ENCODE data around the gene BBS4. TPM values are rescaled to one million over a fixed set of nuclear protein-coding genes. Genes with fewer than 3 reads are reported as not detected.
A peak's percentile ranks its signal among the peaks of the same experiment; 100 is the strongest.
"Not testable (repeated sequence)": the region's sequence is repeated elsewhere in the genome, so short reads cannot be mapped to it uniquely, and the experiment has no call there.

Gene BBS4
- total and polyA plus RNA-seq, 2 donors (not counting 3 experiments of a cell fraction or from before 2014, with no cell fraction given), result 6.8 to 7.5 TPM

DNA sequence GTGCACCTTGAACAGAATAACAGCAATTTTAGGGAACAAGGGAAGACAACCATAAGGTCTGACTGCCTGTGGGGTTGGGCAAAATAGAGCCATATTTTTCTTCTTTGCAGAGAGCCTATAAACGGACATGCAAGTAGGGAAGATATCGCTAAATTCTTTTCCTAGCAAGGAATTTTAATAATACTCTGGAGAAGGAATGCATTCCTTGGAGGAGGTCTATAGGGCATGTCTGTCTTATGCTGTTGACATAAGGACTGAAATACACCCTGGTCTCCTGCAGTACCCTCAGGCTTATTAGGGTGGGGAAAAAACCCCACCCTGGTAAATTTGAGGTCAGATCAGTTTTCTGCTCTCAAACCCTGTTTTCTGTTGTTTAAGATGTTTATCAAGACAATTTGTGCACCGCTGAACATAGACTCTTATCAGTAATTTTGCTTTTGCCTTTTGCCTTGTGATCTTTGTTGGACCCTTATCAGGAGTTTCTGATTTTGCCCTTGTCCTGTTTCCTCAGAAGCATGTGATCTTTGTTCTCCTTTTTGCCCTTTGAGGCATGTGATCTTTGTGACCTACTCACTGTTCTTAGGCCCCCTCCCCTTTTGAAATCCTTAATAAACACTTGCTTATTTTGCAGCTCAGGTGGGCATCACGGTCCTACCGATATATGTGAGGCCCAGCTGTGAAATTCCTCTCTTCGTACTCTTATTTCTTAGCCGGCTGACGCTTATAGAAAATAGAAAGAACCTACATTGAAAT lies 22.7 kb downstream of the BBS4 start:
- CTCF ChIA-PET, result interaction anchor here (0.8 to 3.4 kb wide), 2 partner anchors 14 kb away, joined by 3 to 14 read pairs; no protein-coding TSS in a partner anchor

DNA sequence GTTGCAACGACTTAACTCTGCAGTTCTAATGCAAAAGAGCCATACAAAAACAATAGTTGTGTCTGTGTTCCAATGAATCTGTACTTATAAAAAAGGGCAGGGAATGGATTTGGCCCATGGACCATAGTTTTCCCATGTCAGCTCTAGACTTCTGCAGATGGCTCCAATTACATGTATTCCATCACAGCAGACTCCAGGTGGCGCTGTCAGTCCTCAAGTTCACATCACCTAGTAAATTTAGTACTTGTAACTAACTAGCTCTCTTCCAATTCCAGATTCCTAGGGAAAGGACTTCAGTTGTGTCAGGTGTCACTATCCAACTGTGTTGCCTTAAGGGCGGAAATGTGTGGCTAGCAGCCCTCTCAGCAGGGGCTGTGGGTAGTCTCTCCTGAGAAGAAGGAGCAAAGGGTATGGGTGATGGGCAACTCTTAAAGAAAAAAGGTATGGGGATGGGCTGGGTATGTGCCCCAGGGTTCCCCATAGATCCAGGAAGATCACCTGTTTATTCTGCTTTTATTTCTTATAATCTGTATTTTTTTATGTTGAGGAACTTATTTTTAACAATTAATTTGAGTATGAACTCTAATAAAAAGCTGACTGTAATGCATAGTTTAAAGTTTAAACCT lies 36.2 kb downstream of the BBS4 start:
- Histone ChIP-seq H3K79me2 (ENCODE audit: control insufficient read depth, insufficient read depth, low read length) (no peaks in the 10 kb centered on the region), H3K4me1 (ENCODE audit: control insufficient read depth, extremely low read depth, insufficient read depth, low read length) (no peaks in the 10 kb centered on the region), H3K27me3 (ENCODE audit: control insufficient read depth in 2 of 2, insufficient read depth in 2 of 2, low read length in 2 of 2) (no peaks in the 10 kb centered on the region), H3K4me2 (ENCODE audit: insufficient read depth, low read length) (no peak overlapping the region), H3K9ac (replicated peaks; ENCODE audit: extremely low read depth, insufficient read depth, low read length) (no peak overlapping the region), H2AFZ (ENCODE audit: low read depth, low read length) (no peak overlapping the region), H3K9me1 (replicated peaks; ENCODE audit: control insufficient read depth, extremely low read depth, insufficient read depth, low read length) (no peaks in the 10 kb centered on the region), H3K27ac (ENCODE audit: insufficient read depth, low read depth, low read length) (no peak overlapping the region), H4K20me1 (replicated peaks; ENCODE audit: control insufficient read depth, extremely low read depth, insufficient read depth, low read length) (no peaks in the 10 kb centered on the region), H3K4me3 (replicated peaks in 1 of 3; ENCODE audit: insufficient read depth in 1 of 3, low read depth in 1 of 3, low read length in 3 of 3) (no peak overlapping the region), H3K9me3 (replicated peaks; ENCODE audit: control insufficient read depth, insufficient read depth, low read length) (no peaks in the 10 kb centered on the region), H3K36me3 (ENCODE audit: control insufficient read depth in 2 of 2, extremely low read depth in 1 of 2, insufficient read depth in 2 of 2, low read length in 2 of 2) (peaks cover 0 to 3% of the 10 kb centered on the region in 2 experiments)
- TF ChIP-seq, protein P1, sequence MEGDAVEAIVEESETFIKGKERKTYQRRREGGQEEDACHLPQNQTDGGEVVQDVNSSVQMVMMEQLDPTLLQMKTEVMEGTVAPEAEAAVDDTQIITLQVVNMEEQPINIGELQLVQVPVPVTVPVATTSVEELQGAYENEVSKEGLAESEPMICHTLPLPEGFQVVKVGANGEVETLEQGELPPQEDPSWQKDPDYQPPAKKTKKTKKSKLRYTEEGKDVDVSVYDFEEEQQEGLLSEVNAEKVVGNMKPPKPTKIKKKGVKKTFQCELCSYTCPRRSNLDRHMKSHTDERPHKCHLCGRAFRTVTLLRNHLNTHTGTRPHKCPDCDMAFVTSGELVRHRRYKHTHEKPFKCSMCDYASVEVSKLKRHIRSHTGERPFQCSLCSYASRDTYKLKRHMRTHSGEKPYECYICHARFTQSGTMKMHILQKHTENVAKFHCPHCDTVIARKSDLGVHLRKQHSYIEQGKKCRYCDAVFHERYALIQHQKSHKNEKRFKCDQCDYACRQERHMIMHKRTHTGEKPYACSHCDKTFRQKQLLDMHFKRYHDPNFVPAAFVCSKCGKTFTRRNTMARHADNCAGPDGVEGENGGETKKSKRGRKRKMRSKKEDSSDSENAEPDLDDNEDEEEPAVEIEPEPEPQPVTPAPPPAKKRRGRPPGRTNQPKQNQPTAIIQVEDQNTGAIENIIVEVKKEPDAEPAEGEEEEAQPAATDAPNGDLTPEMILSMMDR (IDR thresholded peaks at IDR 0.05; ENCODE audit: extremely low read depth in 1 of 2, insufficient read depth in 1 of 2, low read depth in 1 of 2, low read length in 2 of 2), result peak; percentile 74 to 77
- TF ChIP-seq, protein P2, sequence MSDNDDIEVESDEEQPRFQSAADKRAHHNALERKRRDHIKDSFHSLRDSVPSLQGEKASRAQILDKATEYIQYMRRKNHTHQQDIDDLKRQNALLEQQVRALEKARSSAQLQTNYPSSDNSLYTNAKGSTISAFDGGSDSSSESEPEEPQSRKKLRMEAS (IDR thresholded peaks at IDR 0.05; ENCODE audit: insufficient read depth, insufficient read length), result no peak
- intact Hi-C loops (cut with micrococcal nuclease), result loop anchor here (1.0 to 5.0 kb wide), 3 partner anchors 60 to 551 kb away; partner anchors contain the start of gene ADPGK
- ChIA-PET CTCF (interaction anchor here (0.6 to 3.5 kb wide), 58 partner anchors 9 to 558 kb away, joined by 3 to 106 read pairs (median 5); partner anchors contain the start of genes ADPGK, BBS4 and HIGD2B), POLR2A (interaction anchor here (0.6 kb wide), 1 partner anchor 22 kb away, joined by 3 read pairs; no protein-coding TSS in a partner anchor)
- dilution Hi-C loops (cut with MboI; ENCODE audit: extremely low pct_ligation_motif_present, low sequenced_read_pairs), result no loop called here
- FAIRE-seq, result peak; percentile 75
- no TSS peak for BruUV-seq (replicated peaks)
- DNase-seq (ENCODE audit: low read depth, low spot score), result peak; percentile 66

More for the DNA sequence above, 22.7 kb downstream of the BBS4 start:
- BruUV-seq (replicated peaks); H4K20me1 ChIP-seq (replicated peaks; ENCODE audit: control insufficient read depth, extremely low read depth, insufficient read depth, low read length); intact Hi-C loops (cut with micrococcal nuclease); POLR2A ChIA-PET; H3K4me2 ChIP-seq (ENCODE audit: insufficient read depth, low read length); H2AFZ ChIP-seq (ENCODE audit: low read depth, low read length); H3K9ac ChIP-seq (replicated peaks; ENCODE audit: extremely low read depth, insufficient read depth, low read length); FAIRE-seq; H3K4me1 ChIP-seq (ENCODE audit: control insufficient read depth, extremely low read depth, insufficient read depth, low read length); H3K4me3 ChIP-seq (replicated peaks in 1 of 3; ENCODE audit: insufficient read depth in 1 of 3, low read depth in 1 of 3, low read length in 3 of 3); H3K79me2 ChIP-seq (ENCODE audit: control insufficient read depth, insufficient read depth, low read length); H3K36me3 ChIP-seq (ENCODE audit: control insufficient read depth in 2 of 2, extremely low read depth in 1 of 2, insufficient read depth in 2 of 2, low read length in 2 of 2); H3K9me1 ChIP-seq (replicated peaks; ENCODE audit: control insufficient read depth, extremely low read depth, insufficient read depth, low read length); dilution Hi-C loops (cut with MboI; ENCODE audit: extremely low pct_ligation_motif_present, low sequenced_read_pairs); H3K27me3 ChIP-seq (ENCODE audit: control insufficient read depth in 2 of 2, insufficient read depth in 2 of 2, low read length in 2 of 2); DNase-seq (ENCODE audit: low read depth, low spot score); H3K9me3 ChIP-seq (replicated peaks; ENCODE audit: control insufficient read depth, insufficient read depth, low read length); H3K27ac ChIP-seq (ENCODE audit: insufficient read depth, low read depth, low read length): not testable (repeated sequence)
